Stomach (tissue), 4 donors: ENCODE results near the gene DES.

Experiments
- POLR2A ChIP-seq, 4 donors: fragments of 450-650 bp; IDR thresholded peaks; one replicate each; pipeline ENCODE4 v1.6.1; 2016; ENCODE audit warnings: antibody characterized with exemption in 4 of 4, control low read depth in 2 of 4, mild to moderate bottlenecking in 1 of 4, moderate library complexity in 1 of 4
- POLR2AphosphoS5 ChIP-seq, 3 donors: sonication (generic); formaldehyde crosslinking; IDR thresholded peaks; one replicate each; pipeline ENCODE4 v1.6.1; 2016; ENCODE audit warnings: antibody characterized with exemption in 3 of 3
- TF ChIP-seq, protein P1 (sequence below), 7 experiments: fragments of 450-650 bp in 4 of 7; fragments of 200-600 bp in 3 of 7; sonication (generic) in 3 of 7; IDR thresholded peaks; one replicate each; pipeline ENCODE4 v1.5.1; 2016 to 2019; ENCODE audit warnings: antibody characterized with exemption in 7 of 7, control low read depth in 2 of 7, mild to moderate bottlenecking in 1 of 7

DNA sequence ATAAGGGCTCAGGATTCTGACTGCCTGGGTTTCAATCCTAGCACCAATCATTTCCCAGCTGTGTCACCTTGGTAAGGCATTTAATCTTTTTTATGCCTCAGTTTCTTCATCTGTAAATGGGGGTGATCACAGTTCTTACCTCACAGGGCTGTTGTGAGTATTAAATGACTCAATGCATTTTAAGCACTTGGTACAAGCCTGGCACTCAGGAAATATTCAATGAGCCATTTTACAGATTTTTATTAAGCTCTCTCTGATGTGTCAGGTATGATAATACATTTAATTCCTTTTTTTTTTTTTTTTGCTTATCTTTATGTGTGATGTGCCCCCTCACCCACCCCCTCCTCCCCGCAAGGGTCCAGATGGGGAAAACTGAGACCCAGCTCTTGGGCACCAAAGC lies 28.5 kb downstream of the DES start:
- TF ChIP-seq, protein P1, sequence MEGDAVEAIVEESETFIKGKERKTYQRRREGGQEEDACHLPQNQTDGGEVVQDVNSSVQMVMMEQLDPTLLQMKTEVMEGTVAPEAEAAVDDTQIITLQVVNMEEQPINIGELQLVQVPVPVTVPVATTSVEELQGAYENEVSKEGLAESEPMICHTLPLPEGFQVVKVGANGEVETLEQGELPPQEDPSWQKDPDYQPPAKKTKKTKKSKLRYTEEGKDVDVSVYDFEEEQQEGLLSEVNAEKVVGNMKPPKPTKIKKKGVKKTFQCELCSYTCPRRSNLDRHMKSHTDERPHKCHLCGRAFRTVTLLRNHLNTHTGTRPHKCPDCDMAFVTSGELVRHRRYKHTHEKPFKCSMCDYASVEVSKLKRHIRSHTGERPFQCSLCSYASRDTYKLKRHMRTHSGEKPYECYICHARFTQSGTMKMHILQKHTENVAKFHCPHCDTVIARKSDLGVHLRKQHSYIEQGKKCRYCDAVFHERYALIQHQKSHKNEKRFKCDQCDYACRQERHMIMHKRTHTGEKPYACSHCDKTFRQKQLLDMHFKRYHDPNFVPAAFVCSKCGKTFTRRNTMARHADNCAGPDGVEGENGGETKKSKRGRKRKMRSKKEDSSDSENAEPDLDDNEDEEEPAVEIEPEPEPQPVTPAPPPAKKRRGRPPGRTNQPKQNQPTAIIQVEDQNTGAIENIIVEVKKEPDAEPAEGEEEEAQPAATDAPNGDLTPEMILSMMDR (IDR thresholded peaks at IDR 0.05): no peak
- no peak for TF ChIP-seq POLR2A (IDR thresholded peaks at IDR 0.05)
- no peak for TF ChIP-seq POLR2AphosphoS5 (IDR thresholded peaks at IDR 0.05)
